B cell (primary cell): Measurements from ENCODE around the gene CRK. TPM values are rescaled to one million over a fixed set of nuclear protein-coding genes. Genes with fewer than 3 reads are reported as not detected.

Experiments used
- ATAC-seq: fragments of 200-7000 bp; cut with Tn5 transposase; one replicate; pipeline ENCODE4 v1.10.0; 2021; ENCODE audit warnings: low read depth, mild to moderate bottlenecking, moderate number of reproducible peaks, moderate library complexity
- CTCF ChIA-PET: fragments of 350-600 bp; sonication (Branson Sonifier 250); formaldehyde crosslinking; loops from one replicate; lab custom pipeline; 2021; ENCODE audit warnings: antibody characterized with exemption, inconsistent platforms; lab: Charles Lee
- POLR2A ChIA-PET: fragments of 350-600 bp; sonication (Branson Sonifier 250); formaldehyde crosslinking; loops from one replicate; lab custom pipeline; 2021; ENCODE audit warnings: antibody characterized with exemption; lab: Charles Lee
- DNase-seq: peaks from one replicate; pipeline ENCODE4 v3.0.0; 2013
- H2AFZ ChIP-seq: 2 replicates; pipeline ENCODE4 v1.6.1; 2012; ENCODE audit warnings: mild to moderate bottlenecking, low read depth, low read length; ENCODE audit not compliant: insufficient read depth, poor library complexity, severe bottlenecking
- H3K27ac ChIP-seq, 2 donors: 1 replicate in 1 of 2; 2 replicates in 1 of 2; pipeline ENCODE4 v1.5.1; 2012 to 2013; ENCODE audit warnings: low read length in 2 of 2, mild to moderate bottlenecking in 2 of 2, moderate library complexity in 1 of 2
- H3K27me3 ChIP-seq, 4 experiments: fragments of 200-600 bp in 1 of 4; sonication (generic) in 1 of 4; replicated peaks in 1 of 4; 1 replicate in 2 of 4; 2 replicates in 2 of 4; pipeline versions ENCODE4 v1.6.1 to v1.7.0; 2013 to 2016; ENCODE audit warnings: low read length in 3 of 4, mild to moderate bottlenecking in 2 of 4, mixed read lengths in 1 of 4, moderate library complexity in 1 of 4; ENCODE audit not compliant: insufficient read depth in 4 of 4, control insufficient read depth in 3 of 4; ENCODE audit errors: control extremely low read depth in 1 of 4
- H3K36me3 ChIP-seq, 2 experiments: replicated peaks in 1 of 2; 1 replicate in 1 of 2; 2 replicates in 1 of 2; pipeline versions ENCODE4 v1.6.1 to v1.7.1; 2013; ENCODE audit warnings: low read length in 1 of 2; ENCODE audit not compliant: insufficient read depth in 2 of 2, control insufficient read depth in 1 of 2; ENCODE audit errors: control extremely low read depth in 1 of 2, extremely low read depth in 1 of 2
- H3K4me1 ChIP-seq, 2 donors: fragments of 200-600 bp in 1 of 2; sonication (generic) in 1 of 2; 1 replicate in 1 of 2; 2 replicates in 1 of 2; pipeline versions ENCODE4 v1.5.1 to v1.6.1; 2013 to 2017; ENCODE audit warnings: low read length in 2 of 2; ENCODE audit not compliant: control insufficient read depth in 2 of 2, insufficient read depth in 2 of 2
- H3K4me2 ChIP-seq: replicated peaks from 2 replicates; pipeline ENCODE3; 2012; ENCODE audit warnings: mild to moderate bottlenecking, low read depth, low read length; ENCODE audit not compliant: poor library complexity, severe bottlenecking
- H3K4me3 ChIP-seq, 5 experiments: fragments of 200-600 bp in 1 of 5; sonication (generic) in 1 of 5; 1 replicate in 3 of 5; 2 replicates in 2 of 5; pipeline versions ENCODE4 v1.5.1 to v1.7.0; 2011 to 2016; ENCODE audit warnings: low read length in 4 of 5, mild to moderate bottlenecking in 4 of 5, low read depth in 2 of 5, control low read depth in 1 of 5, moderate library complexity in 1 of 5; ENCODE audit not compliant: insufficient read depth in 1 of 5; ENCODE audit errors: control extremely low read depth in 1 of 5, extremely low read depth in 1 of 5
- H3K79me2 ChIP-seq: fragments of 200-600 bp; sonication (generic); one replicate; pipeline ENCODE4 v1.6.0; 2016; ENCODE audit warnings: low read length; ENCODE audit not compliant: control insufficient read depth, insufficient read depth
- H3K9ac ChIP-seq: fragments of 200-600 bp; sonication (generic); 2 replicates; pipeline ENCODE4 v1.6.1; 2017; ENCODE audit warnings: mild to moderate bottlenecking, low read length, moderate library complexity
- H3K9me3 ChIP-seq, 3 donors: one replicate each; pipeline versions ENCODE4 v1.6.1 to v1.7.1; 2013; ENCODE audit warnings: low read length in 2 of 3; ENCODE audit not compliant: control insufficient read depth in 2 of 3, insufficient read depth in 1 of 3; ENCODE audit errors: control extremely low read depth in 1 of 3
- H4K20me1 ChIP-seq: 2 replicates; pipeline ENCODE4 v1.6.0; 2012; ENCODE audit warnings: mild to moderate bottlenecking, low read length; ENCODE audit not compliant: insufficient read depth, control insufficient read depth, poor library complexity, severe bottlenecking
- H3K27ac Mint-ChIP-seq: one replicate; pipeline ENCODE4 v1.8.0; 2021; ENCODE audit warnings: mixed read lengths
- H3K27me3 Mint-ChIP-seq: one replicate; pipeline ENCODE4 v1.8.0; 2021; ENCODE audit warnings: mixed read lengths
- H3K4me1 Mint-ChIP-seq: one replicate; pipeline ENCODE4 v1.8.0; 2021; ENCODE audit warnings: mixed read lengths
- H3K4me3 Mint-ChIP-seq: one replicate; pipeline ENCODE4 v1.8.0; 2021; ENCODE audit warnings: mixed read lengths
- H3K9me3 Mint-ChIP-seq: one replicate; pipeline ENCODE4 v1.8.0; 2022; ENCODE audit warnings: mixed read lengths; ENCODE audit not compliant: insufficient read depth
- EZH2 ChIP-seq: IDR thresholded peaks from 2 replicates; pipeline ENCODE4 v1.6.1; 2012; ENCODE audit warnings: borderline replicate concordance, low read depth, mild to moderate bottlenecking, moderate library complexity, low read length; ENCODE audit not compliant: insufficient read depth, poor library complexity, severe bottlenecking
- WGBS: methylation state at CpG from one replicate; pipeline ENCODE4 v1.1.5; 2013; ENCODE audit warnings: missing lambda C conversion rate; ENCODE audit not compliant: insufficient coverage; 5-methylcytosine and 5-hydroxymethylcytosine counted together
- intact Hi-C: fragments of 100-400 bp; cut with micrococcal nuclease; formaldehyde crosslinking; loops from one replicate; pipeline ENCODE4 v1.10.0; 2022
- polyA plus RNA-seq: library from polyadenylated mRNA; depleted of rRNA; stranded (reverse); fragments of >200 nt; gene quantifications from 2 replicates; pipeline ENCODE4 v1.2.3, GENCODE V29; 2012
- total RNA-seq, 2 donors: library from RNA; stranded (reverse); fragments of 120-200 nt in 1 of 2; gene quantifications; 1 replicate in 1 of 2; 2 replicates in 1 of 2; pipeline versions ENCODE4 v1.2.3 to v1.2.4, GENCODE V29; 2013 to 2022
- TF ChIP-seq, protein P1 (sequence below): fragments of 200-600 bp; IDR thresholded peaks from one replicate; pipeline ENCODE4 v1.8.0; 2022; ENCODE audit warnings: antibody characterized with exemption, mild to moderate bottlenecking

CRK gene
- total and polyA plus RNA-seq, 2 donors (not counting 1 experiment from before 2014, with no cell fraction given): 8.2 to 36.4 TPM

- H4K20me1 ChIP-seq: peaks cover 13% of the 10 kb centered on the region
- H3K4me2 ChIP-seq: peak overlapping the region; percentile 100
- no peak for TF ChIP-seq EZH2
- TF ChIP-seq, protein P1, sequence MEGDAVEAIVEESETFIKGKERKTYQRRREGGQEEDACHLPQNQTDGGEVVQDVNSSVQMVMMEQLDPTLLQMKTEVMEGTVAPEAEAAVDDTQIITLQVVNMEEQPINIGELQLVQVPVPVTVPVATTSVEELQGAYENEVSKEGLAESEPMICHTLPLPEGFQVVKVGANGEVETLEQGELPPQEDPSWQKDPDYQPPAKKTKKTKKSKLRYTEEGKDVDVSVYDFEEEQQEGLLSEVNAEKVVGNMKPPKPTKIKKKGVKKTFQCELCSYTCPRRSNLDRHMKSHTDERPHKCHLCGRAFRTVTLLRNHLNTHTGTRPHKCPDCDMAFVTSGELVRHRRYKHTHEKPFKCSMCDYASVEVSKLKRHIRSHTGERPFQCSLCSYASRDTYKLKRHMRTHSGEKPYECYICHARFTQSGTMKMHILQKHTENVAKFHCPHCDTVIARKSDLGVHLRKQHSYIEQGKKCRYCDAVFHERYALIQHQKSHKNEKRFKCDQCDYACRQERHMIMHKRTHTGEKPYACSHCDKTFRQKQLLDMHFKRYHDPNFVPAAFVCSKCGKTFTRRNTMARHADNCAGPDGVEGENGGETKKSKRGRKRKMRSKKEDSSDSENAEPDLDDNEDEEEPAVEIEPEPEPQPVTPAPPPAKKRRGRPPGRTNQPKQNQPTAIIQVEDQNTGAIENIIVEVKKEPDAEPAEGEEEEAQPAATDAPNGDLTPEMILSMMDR: no peak
- H3K27ac ChIP-seq: peak overlapping the region; percentile 80 to 87
- DNase-seq: peak; percentile 69
- H3K9ac ChIP-seq: peak overlapping the region; percentile 83
- H3K27me3 Mint-ChIP-seq: no peaks in the 10 kb centered on the region
- H3K9me3 ChIP-seq: no peaks in the 10 kb centered on the region
- H3K4me1 ChIP-seq: peaks cover 29 to 50% of the 10 kb centered on the region in 2 donors
- H3K27me3 ChIP-seq: peaks cover 0 to 5% (median 0%) of the 10 kb centered on the region in 4 experiments
- intact Hi-C loops: loop anchor here (1.0 to 2.0 kb wide), 2 partner anchors 17 to 25 kb away; partner anchors contain the start of gene INPP5K
- POLR2A ChIA-PET: interaction anchor here (1.1 to 1.7 kb wide), 2 partner anchors 19 to 92 kb away, joined by 3 read pairs; partner anchors contain the start of gene YWHAE
- CTCF ChIA-PET: interaction anchor here (0.8 to 2.0 kb wide), 5 partner anchors 23 to 129 kb away, joined by 3 to 7 read pairs (median 4); no protein-coding TSS in a partner anchor
- H2AFZ ChIP-seq: peak overlapping the region; percentile 77
- peaks cover 6% of the 10 kb centered on the region for H3K79me2 ChIP-seq
- peaks cover 45% of the 10 kb centered on the region for H3K4me1 Mint-ChIP-seq
- peaks cover 0 to 17% of the 10 kb centered on the region in 2 experiments for H3K36me3 ChIP-seq
- WGBS: 3% methylated on average over 94 of the region's 94 CpGs
- no peaks in the 10 kb centered on the region for H3K9me3 Mint-ChIP-seq
- H3K4me3 Mint-ChIP-seq: peak overlapping the region; percentile 87
- peak; percentile 44 for ATAC-seq
- H3K4me3 ChIP-seq: peak overlapping the region; percentile 7 to 73 (median 68)
- H3K27ac Mint-ChIP-seq: peak overlapping the region; percentile 81
Measured at GRCh38 chr17:1491443-1492248, 35.6 kb upstream of the CRK start.
